DMS 273 treated with DMSO at 0.1 percent for 48 hours (cell line): ENCODE data around the gene UNC45B.
"Not testable (repeated sequence)": the region's sequence is repeated elsewhere in the genome, so short reads cannot be mapped to it uniquely, and the experiment has no call there.

Experiments
- DNase-seq: peaks from one replicate; lab custom pipeline; 2025; lab: John Stamatoyannopoulos, UW

Gene UNC45B

GRCh38 chr17:35147375-35147905 is at the start of gene UNC45B:
Gene UNC45B, plus strand, starts transcription at chr17:35147817. Its CDS starts 447 bp downstream, at chr17:35148264.
- DNase-seq, result no peak

- DNase-seq, result no peak
Observed at GRCh38 chr17:35099908-35100307, 47.7 kb upstream of the UNC45B start.

- no peak for DNase-seq
Observed at GRCh38 chr17:35101036-35101435, 46.6 kb upstream of the UNC45B start.

GRCh38 chr17:35101725-35102124 is 45.9 kb upstream of the UNC45B start:
- no peak for DNase-seq

GRCh38 chr17:35103271-35103670 is 44.3 kb upstream of the UNC45B start:
- no peak for DNase-seq

GRCh38 chr17:35104844-35105450 is 42.7 kb upstream of the UNC45B start:
- no peak for DNase-seq

- DNase-seq, result not testable (repeated sequence)
Observed at GRCh38 chr17:35110791-35111190, 36.8 kb upstream of the UNC45B start.

GRCh38 chr17:35116845-35117244 is 30.8 kb upstream of the UNC45B start:
- DNase-seq, result no peak

- no peak for DNase-seq
Observed at GRCh38 chr17:35117984-35118383, 29.6 kb upstream of the UNC45B start.

GRCh38 chr17:35119370-35120165 is 28.0 kb upstream of the UNC45B start, which contains the start of gene RAD51D:
Gene RAD51D, minus strand, starts transcription at chr17:35119860. Its CDS starts 247 bp downstream, at chr17:35119613.
- peak; percentile 59 for DNase-seq

GRCh38 chr17:35121315-35121714 is 26.3 kb upstream of the UNC45B start, which contains the start of gene FNDC8:
Gene FNDC8, plus strand, starts transcription at chr17:35121615. Its CDS starts 79 bp downstream, at chr17:35121694.
- no peak for DNase-seq

GRCh38 chr17:35127751-35128514 is 19.7 kb upstream of the UNC45B start:
- no peak for DNase-seq

GRCh38 chr17:35129154-35129972 is 18.3 kb upstream of the UNC45B start:
- DNase-seq, result no peak

- DNase-seq, result no peak
Observed at GRCh38 chr17:35129973-35130351, 17.7 kb upstream of the UNC45B start.

GRCh38 chr17:35130392-35130791 is 17.2 kb upstream of the UNC45B start:
- no peak for DNase-seq

- no peak for DNase-seq
Observed at GRCh38 chr17:35132099-35132498, 15.5 kb upstream of the UNC45B start.

- no peak for DNase-seq
Observed at GRCh38 chr17:35132816-35133550, 14.6 kb upstream of the UNC45B start.

- no peak for DNase-seq
Observed at GRCh38 chr17:35135322-35135721, 12.3 kb upstream of the UNC45B start.

GRCh38 chr17:35138218-35138617 is 9.4 kb upstream of the UNC45B start:
- no peak for DNase-seq

GRCh38 chr17:35141681-35142466 is 5.7 kb upstream of the UNC45B start, which contains the start of gene NLE1:
Gene NLE1, minus strand, starts transcription at chr17:35142303. Its CDS starts 28 bp downstream, at chr17:35142275.
- peak; percentile 54 for DNase-seq
